ENCODE measurements around the gene GKN2. TPM values are rescaled to one million over a fixed set of nuclear protein-coding genes. Genes with fewer than 3 reads are reported as not detected.

The GKN2 gene
- total RNA-seq, 1 donor from 2014 or later, result not detected

GRCh38 chr2:68993660-68994059 lies 41.0 kb upstream of the GKN2 start:
- TF ChIP-seq CTCF (IDR thresholded peaks at IDR 0.05), result no peak
- H3K27me3 Mint-ChIP-seq (ENCODE audit: unreplicated experiment), result no peaks in the 10 kb centered on the region
- H3K9me3 Mint-ChIP-seq (ENCODE audit: unreplicated experiment), result no peaks in the 10 kb centered on the region
- H3K27ac Mint-ChIP-seq (ENCODE audit: unreplicated experiment), result no peak overlapping the region
- H3K4me3 Mint-ChIP-seq (ENCODE audit: unreplicated experiment), result no peak overlapping the region
- no peak for DNase-seq (ENCODE audit: extremely low spot score, unreplicated experiment)
- H3K36me3 Mint-ChIP-seq (ENCODE audit: unreplicated experiment), result no peaks in the 10 kb centered on the region
- peaks cover 19% of the 10 kb centered on the region for H3K4me1 Mint-ChIP-seq (ENCODE audit: unreplicated experiment)

- H3K27ac Mint-ChIP-seq (ENCODE audit: unreplicated experiment), result no peak overlapping the region
- DNase-seq (ENCODE audit: extremely low spot score, unreplicated experiment), result no peak
These were observed 40.2 kb upstream of the GKN2 start for GRCh38 chr2:68992933-68993332.

GRCh38 chr2:68992341-68992740 lies 39.6 kb upstream of the GKN2 start:
- Mint-ChIP-seq H3K27me3 (ENCODE audit: unreplicated experiment) (no peaks in the 10 kb centered on the region), H3K9me3 (ENCODE audit: unreplicated experiment) (no peaks in the 10 kb centered on the region), H3K4me1 (ENCODE audit: unreplicated experiment) (peaks cover 19% of the 10 kb centered on the region), H3K4me3 (ENCODE audit: unreplicated experiment) (no peak overlapping the region), H3K27ac (ENCODE audit: unreplicated experiment) (no peak overlapping the region), H3K36me3 (ENCODE audit: unreplicated experiment) (no peaks in the 10 kb centered on the region)
- no peak for TF ChIP-seq CTCF (IDR thresholded peaks at IDR 0.05)
- DNase-seq (ENCODE audit: extremely low spot score, unreplicated experiment), result no peak

More at GRCh38 chr2:68992933-68993332, 40.2 kb upstream of the GKN2 start:
- Mint-ChIP-seq H3K27me3 (ENCODE audit: unreplicated experiment) (no peaks in the 10 kb centered on the region), H3K9me3 (ENCODE audit: unreplicated experiment) (no peaks in the 10 kb centered on the region), H3K36me3 (ENCODE audit: unreplicated experiment) (no peaks in the 10 kb centered on the region), H3K4me3 (ENCODE audit: unreplicated experiment) (no peak overlapping the region), H3K4me1 (ENCODE audit: unreplicated experiment) (peaks cover 19% of the 10 kb centered on the region)
- TF ChIP-seq CTCF (IDR thresholded peaks at IDR 0.05), result no peak

- H3K36me3 Mint-ChIP-seq (ENCODE audit: unreplicated experiment), result no peaks in the 10 kb centered on the region
- no peaks in the 10 kb centered on the region for H3K27me3 Mint-ChIP-seq (ENCODE audit: unreplicated experiment)
- no peak overlapping the region for H3K4me3 Mint-ChIP-seq (ENCODE audit: unreplicated experiment)
- no peaks in the 10 kb centered on the region for H3K4me1 Mint-ChIP-seq (ENCODE audit: unreplicated experiment)
- TF ChIP-seq CTCF (IDR thresholded peaks at IDR 0.05), result no peak
- DNase-seq (ENCODE audit: extremely low spot score, unreplicated experiment), result no peak
- H3K27ac Mint-ChIP-seq (ENCODE audit: unreplicated experiment), result no peak overlapping the region
- no peaks in the 10 kb centered on the region for H3K9me3 Mint-ChIP-seq (ENCODE audit: unreplicated experiment)
These were observed 36.3 kb upstream of the GKN2 start for GRCh38 chr2:68989035-68989434.

- no peak for DNase-seq (ENCODE audit: extremely low spot score, unreplicated experiment)
- no peaks in the 10 kb centered on the region for H3K9me3 Mint-ChIP-seq (ENCODE audit: unreplicated experiment)
- no peaks in the 10 kb centered on the region for H3K36me3 Mint-ChIP-seq (ENCODE audit: unreplicated experiment)
These were observed 34.4 kb upstream of the GKN2 start for GRCh38 chr2:68987021-68987503.

More at GRCh38 chr2:68987021-68987503, 34.4 kb upstream of the GKN2 start:
- no peak overlapping the region for H3K27ac Mint-ChIP-seq (ENCODE audit: unreplicated experiment)
- H3K27me3 Mint-ChIP-seq (ENCODE audit: unreplicated experiment), result no peaks in the 10 kb centered on the region
- no peaks in the 10 kb centered on the region for H3K4me1 Mint-ChIP-seq (ENCODE audit: unreplicated experiment)
- no peak overlapping the region for H3K4me3 Mint-ChIP-seq (ENCODE audit: unreplicated experiment)
- TF ChIP-seq CTCF (IDR thresholded peaks at IDR 0.05), result no peak

Data from osteocyte (in vitro differentiated cells).